Measurements from ENCODE around the gene PAX2. TPM values are rescaled to one million over a fixed set of nuclear protein-coding genes. Genes with fewer than 3 reads are reported as not detected.

PAX2 gene
- total and polyA plus RNA-seq, 2 donors: 0.09 to 0.43 TPM

DNA sequence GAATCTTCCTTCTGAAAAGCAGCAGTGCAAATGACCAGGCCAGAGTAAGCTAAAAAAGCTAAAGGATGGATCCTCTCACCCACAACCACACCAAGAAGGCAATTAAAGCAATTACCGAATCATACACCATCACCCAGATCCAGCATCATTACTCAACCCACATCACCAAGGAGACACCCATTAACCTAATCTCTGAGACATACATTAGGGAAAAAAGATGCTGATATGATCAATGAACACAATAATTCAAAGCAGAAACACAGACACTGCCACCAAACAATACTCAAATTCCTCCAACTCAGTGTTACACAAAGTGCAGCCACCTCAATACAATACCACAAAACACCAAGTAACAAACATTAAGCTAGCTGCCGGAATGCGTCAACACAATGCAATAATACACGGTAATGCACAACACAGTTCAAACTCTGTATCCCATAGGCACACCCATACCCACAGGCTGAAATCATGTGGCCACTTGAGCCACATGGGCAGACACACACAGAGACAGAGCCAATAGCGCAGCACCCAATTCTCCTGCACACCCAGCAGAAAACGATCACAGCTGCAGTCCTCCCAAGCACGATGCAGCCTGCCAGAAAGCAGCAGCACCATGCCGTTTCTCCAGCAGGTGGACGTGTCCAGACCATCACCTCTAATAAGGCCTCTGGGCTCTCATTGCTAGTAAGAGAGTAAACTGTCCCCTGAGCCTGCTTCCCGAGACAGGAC, 21.5 kb downstream of the PAX2 start:
- no peak overlapping the region for H3K27ac ChIP-seq (ENCODE audit: low read depth in 1 of 2, low read length in 1 of 2)
- no peaks in the 10 kb centered on the region for H3K36me3 ChIP-seq (ENCODE audit: control insufficient read depth in 2 of 2, insufficient read depth in 2 of 2, low read length in 1 of 2)
- no peaks in the 10 kb centered on the region for H3K4me1 ChIP-seq (ENCODE audit: control insufficient read depth in 2 of 2, insufficient read depth in 2 of 2, low read length in 2 of 2)
- H3K9me3 ChIP-seq (ENCODE audit: control insufficient read depth in 2 of 2, insufficient read depth in 1 of 2, low read length in 1 of 2): peaks cover 0 to 2% of the 10 kb centered on the region in 2 donors
- 76% methylated on average over 10 of the region's 10 CpGs for WGBS
- H3K27me3 ChIP-seq (ENCODE audit: control insufficient read depth in 2 of 2, insufficient read depth in 1 of 2, low read length in 1 of 2): peaks cover 6 to 39% of the 10 kb centered on the region in 2 donors
- no peak overlapping the region for H3K4me3 ChIP-seq (ENCODE audit: low read length in 2 of 2)
- no peak for DNase-seq (ENCODE audit: low read depth in 6 of 9, low spot score in 9 of 9)

DNA sequence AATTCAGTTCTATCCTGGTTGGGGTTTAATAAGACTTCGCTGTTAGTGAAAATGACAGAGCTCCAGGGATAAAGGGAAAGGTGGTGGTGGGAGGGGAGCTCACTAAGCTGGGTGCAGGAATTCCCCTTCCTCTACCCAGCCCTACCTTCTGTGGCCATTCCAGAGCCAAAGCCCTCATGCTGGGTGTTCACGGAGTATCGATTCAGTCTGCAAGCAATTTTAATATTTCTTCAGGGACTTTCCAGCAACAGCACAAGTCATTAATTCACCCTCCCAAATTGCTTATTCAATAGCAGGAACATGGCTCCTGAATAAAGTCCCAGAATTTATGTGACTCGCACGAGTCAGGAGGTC, 22.0 kb downstream of the PAX2 start:
- no peak overlapping the region for H3K4me3 ChIP-seq (ENCODE audit: low read length in 2 of 2)
- H3K27me3 ChIP-seq (ENCODE audit: control insufficient read depth in 2 of 2, insufficient read depth in 1 of 2, low read length in 1 of 2): peaks cover 6 to 35% of the 10 kb centered on the region in 2 donors
- no peak for DNase-seq (ENCODE audit: low read depth in 6 of 9, low spot score in 9 of 9)
- no peak overlapping the region for H3K27ac ChIP-seq (ENCODE audit: low read depth in 1 of 2, low read length in 1 of 2)
- H3K4me1 ChIP-seq (ENCODE audit: control insufficient read depth in 2 of 2, insufficient read depth in 2 of 2, low read length in 2 of 2): no peaks in the 10 kb centered on the region
- peaks cover 0 to 2% of the 10 kb centered on the region in 2 donors for H3K9me3 ChIP-seq (ENCODE audit: control insufficient read depth in 2 of 2, insufficient read depth in 1 of 2, low read length in 1 of 2)
- 91% methylated on average over 5 of the region's 5 CpGs for WGBS
- no peaks in the 10 kb centered on the region for H3K36me3 ChIP-seq (ENCODE audit: control insufficient read depth in 2 of 2, insufficient read depth in 2 of 2, low read length in 1 of 2)

DNA sequence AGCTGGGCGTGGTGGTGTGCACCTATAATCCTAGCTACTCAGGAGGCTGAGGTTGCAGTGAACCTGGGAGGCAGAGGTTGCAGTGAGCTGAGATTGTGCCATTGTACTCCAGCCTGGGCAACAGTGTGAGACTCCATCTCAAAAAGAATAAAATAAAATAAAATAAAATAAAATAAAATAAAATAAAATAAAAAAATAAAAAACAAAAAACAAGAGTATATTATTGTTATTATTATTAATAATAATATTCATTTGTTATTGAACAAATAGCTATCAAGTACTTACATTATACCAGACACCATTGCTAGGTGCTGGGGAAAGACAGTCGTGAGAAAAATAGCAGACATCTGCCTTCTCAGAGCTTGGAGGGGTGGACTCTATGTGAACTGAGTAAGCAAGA, 24.1 kb downstream of the PAX2 start:
- Histone ChIP-seq H3K27ac (ENCODE audit: low read depth in 1 of 2, low read length in 1 of 2) (no peak overlapping the region), H3K36me3 (ENCODE audit: control insufficient read depth in 2 of 2, insufficient read depth in 2 of 2, low read length in 1 of 2) (no peaks in the 10 kb centered on the region), H3K4me1 (ENCODE audit: control insufficient read depth in 2 of 2, insufficient read depth in 2 of 2, low read length in 2 of 2) (no peaks in the 10 kb centered on the region), H3K4me3 (ENCODE audit: low read length in 2 of 2) (no peak overlapping the region), H3K9me3 (ENCODE audit: control insufficient read depth in 2 of 2, insufficient read depth in 1 of 2, low read length in 1 of 2) (peaks cover 0 to 2% of the 10 kb centered on the region in 2 donors), H3K27me3 (ENCODE audit: control insufficient read depth in 2 of 2, insufficient read depth in 1 of 2, low read length in 1 of 2) (peaks cover 6 to 36% of the 10 kb centered on the region in 2 donors)
- no peak for DNase-seq (ENCODE audit: low read depth in 6 of 9, low spot score in 9 of 9)
- 94% methylated on average over 2 of the region's 2 CpGs for WGBS

DNA sequence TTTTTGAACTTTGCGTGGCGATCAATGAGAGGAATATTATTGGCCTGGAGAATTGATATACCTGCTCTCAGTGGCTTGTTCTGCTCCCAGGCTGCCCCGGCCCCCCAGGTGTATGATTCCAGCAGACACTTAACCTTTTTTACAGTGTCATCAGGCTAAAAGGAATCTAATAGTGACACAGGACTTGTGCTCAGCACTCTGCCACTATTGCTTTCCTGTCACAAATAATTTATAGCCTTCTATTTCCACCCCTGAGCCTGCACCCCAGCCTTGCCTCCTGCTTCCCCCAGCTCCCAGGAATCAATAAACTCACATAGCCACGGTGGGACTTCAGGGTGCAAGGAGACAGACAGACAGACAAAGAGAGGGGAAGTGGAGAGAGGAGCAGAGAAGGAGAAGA, 28.3 kb downstream of the PAX2 start:
- Histone ChIP-seq H3K36me3 (ENCODE audit: control insufficient read depth in 2 of 2, insufficient read depth in 2 of 2, low read length in 1 of 2) (no peaks in the 10 kb centered on the region), H3K27me3 (ENCODE audit: control insufficient read depth in 2 of 2, insufficient read depth in 1 of 2, low read length in 1 of 2) (peaks cover 4 to 52% of the 10 kb centered on the region in 2 donors), H3K27ac (ENCODE audit: low read depth in 1 of 2, low read length in 1 of 2) (no peak overlapping the region), H3K9me3 (ENCODE audit: control insufficient read depth in 2 of 2, insufficient read depth in 1 of 2, low read length in 1 of 2) (peaks cover 0 to 2% of the 10 kb centered on the region in 2 donors), H3K4me3 (ENCODE audit: low read length in 2 of 2) (no peak overlapping the region), H3K4me1 (ENCODE audit: control insufficient read depth in 2 of 2, insufficient read depth in 2 of 2, low read length in 2 of 2) (no peaks in the 10 kb centered on the region)
- WGBS: 77% methylated on average over 4 of the region's 4 CpGs
- DNase-seq (ENCODE audit: low read depth in 6 of 9, low spot score in 9 of 9): no peak

DNA sequence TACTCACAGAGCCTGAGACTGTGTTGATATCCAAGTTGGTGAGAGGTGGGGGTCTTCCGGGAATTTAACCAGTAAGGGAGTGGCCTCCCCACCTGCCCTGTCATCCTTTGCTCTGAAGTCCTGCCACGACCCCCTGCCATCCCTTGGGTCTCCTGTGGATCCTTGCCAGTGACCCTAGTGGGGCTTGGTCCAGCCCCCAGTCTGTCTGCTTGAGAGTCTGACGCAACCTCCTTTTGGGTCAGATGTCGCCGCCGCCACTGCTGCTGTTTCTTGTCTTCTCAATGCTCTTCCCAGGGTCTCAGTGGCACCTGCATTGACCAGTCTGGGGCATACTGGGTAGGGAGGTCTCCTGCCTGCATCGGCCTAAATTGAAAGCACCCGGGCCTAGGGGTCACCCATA, 28.8 kb downstream of the PAX2 start:
- Histone ChIP-seq H3K27me3 (ENCODE audit: control insufficient read depth in 2 of 2, insufficient read depth in 1 of 2, low read length in 1 of 2) (peaks cover 4 to 55% of the 10 kb centered on the region in 2 donors), H3K36me3 (ENCODE audit: control insufficient read depth in 2 of 2, insufficient read depth in 2 of 2, low read length in 1 of 2) (no peaks in the 10 kb centered on the region), H3K4me3 (ENCODE audit: low read length in 2 of 2) (no peak overlapping the region), H3K4me1 (ENCODE audit: control insufficient read depth in 2 of 2, insufficient read depth in 2 of 2, low read length in 2 of 2) (no peaks in the 10 kb centered on the region), H3K27ac (ENCODE audit: low read depth in 1 of 2, low read length in 1 of 2) (no peak overlapping the region), H3K9me3 (ENCODE audit: control insufficient read depth in 2 of 2, insufficient read depth in 1 of 2, low read length in 1 of 2) (peaks cover 0 to 2% of the 10 kb centered on the region in 2 donors)
- DNase-seq (ENCODE audit: low read depth in 6 of 9, low spot score in 9 of 9): no peak
- WGBS: 83% methylated on average over 8 of the region's 8 CpGs

DNA sequence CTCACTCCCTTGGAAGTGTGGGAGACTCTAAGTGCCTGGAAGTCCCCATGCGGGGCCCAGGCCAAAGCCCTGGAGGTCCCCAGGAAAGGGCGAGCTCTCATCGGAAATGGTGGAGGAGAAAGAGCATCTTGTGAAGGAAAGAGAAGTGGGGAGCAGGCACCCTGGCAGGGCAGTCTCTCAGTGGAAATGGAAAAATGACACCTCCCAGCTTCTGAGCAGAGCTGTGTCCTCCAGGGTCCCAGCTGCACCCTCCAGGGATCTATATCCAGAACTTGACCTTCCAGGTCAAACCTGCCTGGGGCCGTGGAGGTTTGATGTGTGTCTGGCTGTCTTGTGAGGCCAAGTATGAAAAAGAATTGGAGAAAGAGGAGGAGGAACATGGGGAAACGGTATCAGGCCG, 29.5 kb downstream of the PAX2 start:
- no peaks in the 10 kb centered on the region for H3K36me3 ChIP-seq (ENCODE audit: control insufficient read depth in 2 of 2, insufficient read depth in 2 of 2, low read length in 1 of 2)
- WGBS: 91% methylated on average over 6 of the region's 6 CpGs
- no peak for DNase-seq (ENCODE audit: low read depth in 6 of 9, low spot score in 9 of 9)
- peaks cover 4 to 57% of the 10 kb centered on the region in 2 donors for H3K27me3 ChIP-seq (ENCODE audit: control insufficient read depth in 2 of 2, insufficient read depth in 1 of 2, low read length in 1 of 2)
- no peaks in the 10 kb centered on the region for H3K4me1 ChIP-seq (ENCODE audit: control insufficient read depth in 2 of 2, insufficient read depth in 2 of 2, low read length in 2 of 2)
- peaks cover 0 to 2% of the 10 kb centered on the region in 2 donors for H3K9me3 ChIP-seq (ENCODE audit: control insufficient read depth in 2 of 2, insufficient read depth in 1 of 2, low read length in 1 of 2)
- H3K4me3 ChIP-seq (ENCODE audit: low read length in 2 of 2): no peak overlapping the region
- H3K27ac ChIP-seq (ENCODE audit: low read depth in 1 of 2, low read length in 1 of 2): no peak overlapping the region

DNA sequence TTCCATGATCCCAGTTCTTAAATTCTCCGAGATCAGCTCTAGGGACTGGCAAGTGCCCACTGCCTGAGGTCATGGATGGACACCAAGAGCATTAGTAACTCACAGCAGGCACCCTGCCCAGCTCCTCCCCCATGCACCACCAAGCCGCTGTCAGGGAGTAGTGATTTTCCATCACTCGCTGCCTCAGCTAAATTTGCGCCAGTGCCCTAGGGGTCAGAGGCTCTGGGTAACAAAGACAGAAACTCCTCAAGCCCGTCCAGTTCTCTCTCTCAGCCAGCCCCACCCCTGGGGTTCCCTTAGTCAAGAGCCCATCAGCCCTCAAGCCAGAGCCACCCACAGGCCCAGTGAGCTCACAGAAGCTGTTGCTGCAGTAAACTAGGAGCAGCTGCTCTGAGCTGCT, 30.0 kb downstream of the PAX2 start:
- no peaks in the 10 kb centered on the region for H3K9me3 ChIP-seq (ENCODE audit: control insufficient read depth in 2 of 2, insufficient read depth in 1 of 2, low read length in 1 of 2)
- no peak overlapping the region for H3K4me3 ChIP-seq (ENCODE audit: low read length in 2 of 2)
- 83% methylated on average over 5 of the region's 5 CpGs for WGBS
- H3K4me1 ChIP-seq (ENCODE audit: control insufficient read depth in 2 of 2, insufficient read depth in 2 of 2, low read length in 2 of 2): no peaks in the 10 kb centered on the region
- H3K36me3 ChIP-seq (ENCODE audit: control insufficient read depth in 2 of 2, insufficient read depth in 2 of 2, low read length in 1 of 2): no peaks in the 10 kb centered on the region
- peaks cover 4 to 54% of the 10 kb centered on the region in 2 donors for H3K27me3 ChIP-seq (ENCODE audit: control insufficient read depth in 2 of 2, insufficient read depth in 1 of 2, low read length in 1 of 2)
- H3K27ac ChIP-seq (ENCODE audit: low read depth in 1 of 2, low read length in 1 of 2): no peak overlapping the region
- no peak for DNase-seq (ENCODE audit: low read depth in 6 of 9, low spot score in 9 of 9)

DNA sequence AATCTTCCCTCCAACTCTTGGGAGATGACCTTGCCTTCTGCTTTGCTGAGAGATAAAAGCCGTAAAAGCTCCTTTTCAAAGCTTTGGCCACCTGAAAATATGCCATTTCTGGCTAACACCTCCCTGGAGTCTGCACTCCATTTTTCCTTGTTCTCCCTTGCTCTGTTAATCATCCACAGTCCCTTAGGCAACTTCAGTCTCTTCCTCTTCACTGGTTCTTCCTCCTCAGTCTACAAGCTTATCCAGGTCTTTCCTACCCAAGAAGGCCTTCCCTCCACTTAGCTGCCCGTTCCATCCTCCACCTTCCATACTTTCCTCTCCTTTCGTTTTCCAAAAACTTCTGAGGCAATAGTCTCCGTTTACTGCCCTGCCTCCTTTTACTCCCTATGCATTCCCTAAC, 30.5 kb downstream of the PAX2 start:
- peaks cover 4 to 55% of the 10 kb centered on the region in 2 donors for H3K27me3 ChIP-seq (ENCODE audit: control insufficient read depth in 2 of 2, insufficient read depth in 1 of 2, low read length in 1 of 2)
- H3K36me3 ChIP-seq (ENCODE audit: control insufficient read depth in 2 of 2, insufficient read depth in 2 of 2, low read length in 1 of 2): no peaks in the 10 kb centered on the region
- no peaks in the 10 kb centered on the region for H3K9me3 ChIP-seq (ENCODE audit: control insufficient read depth in 2 of 2, insufficient read depth in 1 of 2, low read length in 1 of 2)
- H3K27ac ChIP-seq (ENCODE audit: low read depth in 1 of 2, low read length in 1 of 2): no peak overlapping the region
- no peak overlapping the region for H3K4me3 ChIP-seq (ENCODE audit: low read length in 2 of 2)
- no peak for DNase-seq (ENCODE audit: low read depth in 6 of 9, low spot score in 9 of 9)
- WGBS: 85% methylated on average over 4 of the region's 4 CpGs
- no peaks in the 10 kb centered on the region for H3K4me1 ChIP-seq (ENCODE audit: control insufficient read depth in 2 of 2, insufficient read depth in 2 of 2, low read length in 2 of 2)

DNA sequence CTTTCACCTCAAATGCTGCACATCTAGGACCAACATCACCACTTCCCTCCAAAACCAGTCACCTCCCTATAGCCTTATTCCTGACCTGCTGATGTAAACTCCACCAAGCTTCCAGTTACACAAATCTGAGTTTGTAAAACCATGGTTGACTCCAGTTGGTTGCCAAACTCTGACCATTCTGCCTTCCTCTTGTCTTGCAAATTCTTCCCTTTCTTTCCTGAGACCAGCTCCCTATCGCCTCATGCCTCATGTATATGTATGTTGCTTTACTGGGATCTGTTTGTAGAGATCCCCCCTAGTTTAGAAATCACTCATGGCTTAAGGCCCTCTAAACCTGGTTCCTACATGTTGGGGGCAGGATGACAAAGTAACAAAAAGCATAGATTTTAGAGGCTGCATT, 31.3 kb downstream of the PAX2 start:
- Histone ChIP-seq H3K4me3 (ENCODE audit: low read length in 2 of 2) (no peak overlapping the region), H3K9me3 (ENCODE audit: control insufficient read depth in 2 of 2, insufficient read depth in 1 of 2, low read length in 1 of 2) (no peaks in the 10 kb centered on the region), H3K27ac (ENCODE audit: low read depth in 1 of 2, low read length in 1 of 2) (no peak overlapping the region), H3K36me3 (ENCODE audit: control insufficient read depth in 2 of 2, insufficient read depth in 2 of 2, low read length in 1 of 2) (no peaks in the 10 kb centered on the region), H3K27me3 (ENCODE audit: control insufficient read depth in 2 of 2, insufficient read depth in 1 of 2, low read length in 1 of 2) (peaks cover 4 to 57% of the 10 kb centered on the region in 2 donors), H3K4me1 (ENCODE audit: control insufficient read depth in 2 of 2, insufficient read depth in 2 of 2, low read length in 2 of 2) (no peaks in the 10 kb centered on the region)
- 94% methylated on average over 1 of the region's 1 CpG for WGBS
- no peak for DNase-seq (ENCODE audit: low read depth in 6 of 9, low spot score in 9 of 9)
